Ramos (cell line): ENCODE results near the gene IST1.
"Not testable (repeated sequence)": the region's sequence is repeated elsewhere in the genome, so short reads cannot be mapped to it uniquely, and the experiment has no call there.

Experiments
- in situ Hi-C: fragments of 300-500 bp; cut with MboI; formaldehyde crosslinking; loops from one replicate; pipeline ENCODE4 v1.14.3; 2022; ENCODE audit warnings: low sequenced_read_pairs; ENCODE audit not compliant: unreplicated experiment

The IST1 gene

GRCh38 chr16:71894921-71895678, at the start of gene IST1:
IST1 (plus strand) TSS chr16:71895531; CDS start chr16:71915641, 20,110 bp downstream.
- in situ Hi-C loops = no loop called here

GRCh38 chr16:71845639-71846430, 49.5 kb upstream of the IST1 start, which contains the start of gene ATXN1L:
ATXN1L (plus strand) TSS chr16:71845976; CDS start chr16:71849741, 3,765 bp downstream.
- in situ Hi-C loops = no loop called here

DNA sequence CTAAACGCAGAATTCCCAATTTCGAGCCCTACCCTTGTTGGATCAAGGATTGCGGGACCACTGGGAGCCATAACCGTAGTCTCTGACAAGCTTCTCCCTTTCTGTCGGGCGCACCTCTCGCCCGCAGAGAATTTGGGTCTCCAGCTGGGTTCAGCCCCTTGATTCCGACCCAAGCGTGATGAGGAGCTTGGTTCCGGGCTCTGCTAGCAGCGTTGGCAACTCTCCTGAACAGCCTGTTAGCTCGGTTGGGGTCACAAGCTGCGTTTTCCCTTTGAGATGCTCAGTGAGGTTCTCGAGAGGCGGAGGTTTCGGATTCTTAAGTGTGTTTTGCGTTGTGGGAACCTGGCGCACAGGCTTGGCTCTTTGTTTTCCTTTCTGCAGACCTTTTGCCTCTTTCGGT, 48.9 kb upstream of the IST1 start:
- in situ Hi-C loops = no loop called here

GRCh38 chr16:71847096-71847495, 48.2 kb upstream of the IST1 start:
- in situ Hi-C loops = no loop called here

DNA sequence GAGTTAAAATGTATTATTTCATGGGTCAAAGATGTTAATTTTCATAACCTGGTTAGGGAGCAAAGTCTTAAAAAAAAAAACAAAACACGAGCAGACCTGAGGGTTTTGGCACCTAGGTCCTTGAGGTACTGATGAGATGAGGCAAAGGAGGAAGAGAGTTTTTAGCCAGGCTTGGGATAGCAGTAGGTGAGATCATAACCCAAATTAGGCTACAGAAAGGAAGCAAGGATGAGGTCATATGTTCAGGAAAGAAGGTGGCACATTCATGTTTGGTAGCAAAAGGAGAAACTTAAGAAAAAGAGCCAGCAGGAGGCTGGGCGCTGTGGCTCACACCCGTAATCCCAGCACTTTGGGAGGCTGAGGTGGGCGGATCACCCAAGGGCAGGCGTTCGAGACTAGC, 46.7 kb upstream of the IST1 start:
- in situ Hi-C loops = no loop called here

GRCh38 chr16:71851746-71852145, 43.6 kb upstream of the IST1 start:
- in situ Hi-C loops = no loop called here

- in situ Hi-C loops = no loop called here
Measured at GRCh38 chr16:71852158-71852557, 43.2 kb upstream of the IST1 start.

- in situ Hi-C loops = no loop called here
Measured at GRCh38 chr16:71852561-71852960, 42.8 kb upstream of the IST1 start.

DNA sequence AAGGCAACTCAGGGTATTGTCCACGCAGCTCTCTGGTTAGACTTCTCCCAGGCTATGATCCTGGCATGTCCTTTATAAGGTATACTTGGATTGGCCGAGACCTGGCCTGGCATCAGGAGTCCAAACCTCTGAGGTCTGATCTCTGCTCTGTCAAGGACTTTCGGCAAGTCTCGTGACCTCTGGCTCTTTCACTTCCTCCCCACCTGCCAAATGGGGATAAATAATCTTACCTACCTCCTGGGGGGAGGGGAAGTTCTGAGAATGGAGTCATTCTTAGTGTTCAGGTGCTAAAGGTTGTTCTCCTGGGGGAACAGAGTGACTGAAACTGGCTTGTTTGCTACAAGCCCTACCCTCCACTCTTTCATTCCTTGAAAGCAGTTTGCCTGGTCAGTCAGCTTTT, 41.9 kb upstream of the IST1 start:
- in situ Hi-C loops = no loop called here

- in situ Hi-C loops = no loop called here
Measured at GRCh38 chr16:71854369-71854948, 40.9 kb upstream of the IST1 start.

GRCh38 chr16:71855937-71856662, 39.2 kb upstream of the IST1 start:
- in situ Hi-C loops = no loop called here

- in situ Hi-C loops = no loop called here
Measured at GRCh38 chr16:71859762-71860521, 35.4 kb upstream of the IST1 start.

- in situ Hi-C loops = no loop called here
Measured at GRCh38 chr16:71863995-71864394, 31.3 kb upstream of the IST1 start.

GRCh38 chr16:71865173-71865863, 30.0 kb upstream of the IST1 start:
- in situ Hi-C loops = no loop called here

DNA sequence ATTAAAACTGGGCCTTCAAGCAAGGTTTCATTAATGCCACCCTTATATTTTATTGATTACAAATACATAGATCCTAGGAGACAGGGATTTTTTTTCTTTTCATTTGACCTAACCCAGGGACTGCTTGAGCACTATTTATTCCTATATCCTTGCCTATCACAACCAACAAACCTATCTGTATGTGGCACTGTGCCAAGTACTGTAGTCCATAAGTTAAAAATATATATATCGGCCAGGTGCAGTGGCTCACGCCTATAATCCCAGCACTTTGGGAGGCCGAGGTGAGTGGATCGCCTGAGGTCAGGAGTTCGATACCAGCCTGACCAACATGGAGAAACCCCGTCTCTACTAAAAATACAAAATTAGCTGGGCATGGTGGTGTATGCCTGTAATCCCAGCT, 28.2 kb upstream of the IST1 start:
- in situ Hi-C loops = not testable (repeated sequence)

DNA sequence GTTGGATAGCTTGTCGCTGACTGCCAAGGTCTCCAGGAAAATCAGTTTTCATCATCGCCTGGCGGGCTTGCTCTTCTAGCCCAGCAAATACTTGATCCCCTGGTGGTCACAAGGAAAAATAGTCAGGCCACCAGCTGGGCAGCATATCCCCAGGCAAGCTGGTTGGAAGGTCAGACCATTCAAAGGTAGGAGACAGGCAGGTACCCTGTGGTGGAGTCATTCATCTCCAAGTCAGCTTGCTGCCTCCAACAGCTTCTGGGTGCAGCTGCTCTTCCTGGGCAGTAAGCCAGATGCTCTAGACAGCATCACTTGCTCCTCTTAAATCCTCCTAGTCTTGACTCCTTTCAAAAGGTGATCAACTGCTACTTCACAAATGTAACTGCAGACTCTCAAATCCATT, 27.4 kb upstream of the IST1 start:
- in situ Hi-C loops = no loop called here

DNA sequence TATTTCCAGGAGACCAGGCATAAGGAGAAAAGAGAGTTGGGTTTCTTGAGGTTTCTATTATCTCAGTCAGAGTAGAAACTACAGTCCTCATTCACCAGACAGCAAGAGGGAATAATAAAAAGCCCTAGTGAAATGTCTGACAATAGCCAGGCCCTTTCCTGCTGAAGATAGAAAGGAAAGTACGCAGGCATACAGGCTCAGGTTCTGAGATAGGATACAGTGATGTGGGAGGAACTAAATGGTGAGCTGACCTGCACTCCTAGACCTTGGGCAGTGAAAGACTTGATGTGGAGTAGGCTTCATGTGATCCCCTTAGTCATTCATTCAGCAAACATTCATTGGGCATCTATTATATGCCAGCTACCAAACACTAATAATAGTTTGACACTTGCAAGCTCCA, 26.2 kb upstream of the IST1 start:
- in situ Hi-C loops = no loop called here

DNA sequence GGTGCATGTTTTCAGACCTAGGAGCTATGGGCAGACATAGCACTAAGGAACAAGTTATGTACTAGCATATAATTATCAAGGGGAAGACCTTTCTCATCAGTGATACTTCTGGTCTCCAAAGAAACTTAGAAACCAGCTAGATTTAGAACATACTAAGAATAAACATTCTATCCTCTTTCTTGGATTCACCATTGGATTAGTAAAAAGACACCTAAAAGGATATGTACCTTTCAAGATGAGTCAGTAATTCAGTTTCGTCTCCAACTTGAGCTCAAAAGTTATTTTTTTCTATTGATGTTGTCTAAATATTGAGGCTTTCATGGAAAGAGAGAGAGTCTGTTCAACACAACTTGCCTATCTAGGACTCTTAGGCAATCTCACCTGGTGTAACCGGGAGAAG, 24.5 kb upstream of the IST1 start:
- in situ Hi-C loops = no loop called here

DNA sequence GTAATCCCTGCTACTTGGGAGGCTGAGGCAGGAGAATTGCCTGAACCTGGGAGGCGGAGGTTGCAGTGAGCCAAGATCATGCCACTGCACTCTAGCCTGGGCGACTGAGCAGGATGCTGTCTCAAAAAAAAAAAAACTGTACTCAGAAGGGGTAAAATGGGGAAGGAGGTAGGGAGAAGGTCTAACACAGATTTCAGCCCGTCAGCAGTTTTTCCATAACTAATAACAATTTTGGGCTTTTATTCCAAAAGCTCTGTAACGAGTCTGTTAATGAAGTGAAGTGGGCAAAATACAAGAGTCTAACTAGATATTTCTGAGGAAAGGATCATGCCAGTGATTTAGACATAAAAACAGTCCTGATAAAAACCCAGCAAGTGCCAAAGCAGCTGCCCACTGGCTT, 22.1 kb upstream of the IST1 start:
- in situ Hi-C loops = no loop called here
